ENCODE data around the gene FCRL2.

The FCRL2 gene

GRCh38 chr1:157776971-157777391 is at the start of gene FCRL2:
TSS of gene FCRL2 (minus strand) at chr1:157777132. CDS start at chr1:157777073, 59 bp downstream.
- DNase-seq: no peak

DNA sequence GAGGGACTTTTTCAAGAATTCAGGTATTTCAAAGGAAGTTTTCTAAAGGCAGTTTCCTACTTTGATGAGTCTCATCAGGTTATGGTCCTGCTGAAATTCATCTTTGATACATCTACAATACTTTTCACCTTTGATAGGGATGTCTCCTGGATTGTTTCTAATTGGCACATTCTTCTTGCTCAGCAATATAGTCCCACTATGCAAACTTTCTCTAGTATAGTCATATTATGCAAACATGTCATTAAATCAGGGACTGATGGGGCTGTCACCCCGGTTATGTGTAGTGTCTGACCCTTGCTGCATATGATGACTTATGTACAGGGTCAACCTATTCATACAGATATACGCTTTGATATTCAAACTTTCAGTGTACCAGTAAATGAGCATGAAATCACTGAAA is 43.4 kb upstream of the FCRL2 start:
- no peak for DNase-seq

- no peak for DNase-seq
Measured at GRCh38 chr1:157819896-157820295, 43.0 kb upstream of the FCRL2 start, which contains the start of gene FCRL1. TSS of gene FCRL1 (minus strand) at chr1:157820120. CDS start at chr1:157820037, 83 bp downstream.

GRCh38 chr1:157819215-157819614 is 42.3 kb upstream of the FCRL2 start:
- DNase-seq: no peak

DNA sequence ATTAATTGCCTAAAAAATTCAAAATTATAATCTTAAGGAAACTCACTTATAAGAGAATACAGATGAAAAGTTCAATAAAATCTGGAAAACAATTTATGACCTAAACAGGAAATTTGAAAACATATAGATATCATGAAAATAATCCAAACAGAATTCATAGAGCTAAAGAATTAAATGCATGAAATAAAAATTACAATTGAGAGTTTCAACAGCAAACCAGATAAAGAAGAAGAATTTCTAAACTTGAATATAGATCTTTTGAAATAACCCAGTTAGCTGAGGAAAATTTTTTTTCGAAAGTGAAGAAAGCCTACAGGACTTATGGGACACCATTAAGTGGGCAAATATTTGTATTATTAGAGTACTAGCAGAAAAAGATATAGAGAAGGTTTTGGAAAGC is 36.3 kb upstream of the FCRL2 start:
- no peak for DNase-seq

- DNase-seq: no peak
Measured at GRCh38 chr1:157806431-157807149, 29.7 kb upstream of the FCRL2 start.

DNA sequence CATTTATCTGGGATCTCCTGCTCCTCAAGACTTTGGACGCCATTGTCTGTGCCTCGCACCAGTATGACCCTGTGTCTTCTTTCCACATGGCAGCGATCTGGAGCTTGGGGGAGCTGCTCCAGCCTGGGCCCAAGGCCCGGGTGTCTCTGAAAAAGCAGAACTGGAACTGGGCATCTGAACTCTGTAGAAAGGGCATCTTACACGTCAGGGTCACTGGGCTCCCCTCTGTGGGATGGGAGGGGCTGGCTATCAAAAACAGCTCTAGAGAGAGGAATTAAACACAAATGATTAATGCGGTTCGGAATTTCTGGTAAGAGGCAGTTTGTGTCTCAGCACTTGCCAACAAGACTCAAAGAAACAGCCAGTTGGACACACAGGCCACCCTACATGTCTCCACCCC is 26.9 kb upstream of the FCRL2 start:
- DNase-seq: no peak

DNA sequence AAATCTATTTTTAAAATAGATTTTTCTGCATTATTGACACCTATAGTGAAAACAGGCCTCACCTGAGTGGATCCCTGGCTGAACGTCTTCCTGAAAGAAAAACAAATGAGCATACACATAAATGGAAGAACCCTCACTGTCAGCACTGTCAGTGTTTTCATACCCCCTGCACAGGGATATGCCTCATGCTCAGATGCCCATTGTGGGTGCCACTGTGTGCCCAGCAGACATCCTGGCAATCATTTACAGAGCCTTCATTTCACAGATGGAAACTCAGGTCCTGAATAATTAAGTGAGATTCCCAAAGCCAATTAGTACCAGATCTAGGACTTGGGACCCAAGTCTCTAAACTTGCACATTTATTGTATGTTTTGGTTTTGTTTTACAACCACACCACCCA is 23.1 kb upstream of the FCRL2 start:
- no peak for DNase-seq

DNA sequence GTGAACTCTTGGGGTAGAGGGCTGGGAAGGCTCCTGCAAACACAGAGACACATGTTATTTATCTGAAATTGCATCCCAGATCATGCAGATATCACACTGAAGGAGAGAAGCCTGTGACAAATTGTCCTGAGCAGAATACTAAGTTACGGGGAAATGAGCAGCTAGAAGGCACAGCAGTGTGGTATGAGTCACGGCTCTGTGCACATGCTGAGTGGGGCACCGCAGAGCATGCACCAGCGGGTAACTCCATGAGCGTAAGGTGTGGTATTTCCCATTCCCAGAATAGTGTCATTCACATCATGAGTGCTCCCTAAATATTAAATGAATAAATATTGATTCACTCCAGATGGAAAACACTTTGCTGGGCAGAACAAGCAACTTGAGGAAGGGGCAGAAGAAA is 21.3 kb upstream of the FCRL2 start:
- DNase-seq: no peak

- DNase-seq: no peak
Measured at GRCh38 chr1:157785248-157785647, 8.3 kb upstream of the FCRL2 start.

- DNase-seq: no peak
Measured at GRCh38 chr1:157784801-157785200, 7.9 kb upstream of the FCRL2 start.

- DNase-seq: no peak
Measured at GRCh38 chr1:157782931-157783330, 6.0 kb upstream of the FCRL2 start.

DNA sequence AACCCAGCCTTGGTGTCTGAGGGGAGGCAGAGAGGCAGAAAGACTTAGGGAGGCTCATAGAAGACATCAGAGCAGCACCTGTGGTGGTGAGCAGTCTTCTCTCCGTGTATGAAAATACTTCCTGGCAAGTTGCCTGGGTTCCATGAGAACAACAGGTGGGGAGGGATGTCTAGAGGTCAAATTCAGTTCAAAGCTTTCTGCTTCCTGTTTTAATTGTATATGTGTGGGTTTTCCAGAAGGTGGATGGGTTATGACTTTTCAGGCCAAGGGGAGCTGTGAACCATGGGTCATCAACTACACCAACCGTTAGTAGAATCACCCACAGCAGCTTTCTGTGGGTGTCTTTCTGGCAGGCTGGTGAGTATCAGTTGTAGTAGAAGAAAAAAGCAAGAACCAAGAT is 4.1 kb upstream of the FCRL2 start:
- no peak for DNase-seq

DNA sequence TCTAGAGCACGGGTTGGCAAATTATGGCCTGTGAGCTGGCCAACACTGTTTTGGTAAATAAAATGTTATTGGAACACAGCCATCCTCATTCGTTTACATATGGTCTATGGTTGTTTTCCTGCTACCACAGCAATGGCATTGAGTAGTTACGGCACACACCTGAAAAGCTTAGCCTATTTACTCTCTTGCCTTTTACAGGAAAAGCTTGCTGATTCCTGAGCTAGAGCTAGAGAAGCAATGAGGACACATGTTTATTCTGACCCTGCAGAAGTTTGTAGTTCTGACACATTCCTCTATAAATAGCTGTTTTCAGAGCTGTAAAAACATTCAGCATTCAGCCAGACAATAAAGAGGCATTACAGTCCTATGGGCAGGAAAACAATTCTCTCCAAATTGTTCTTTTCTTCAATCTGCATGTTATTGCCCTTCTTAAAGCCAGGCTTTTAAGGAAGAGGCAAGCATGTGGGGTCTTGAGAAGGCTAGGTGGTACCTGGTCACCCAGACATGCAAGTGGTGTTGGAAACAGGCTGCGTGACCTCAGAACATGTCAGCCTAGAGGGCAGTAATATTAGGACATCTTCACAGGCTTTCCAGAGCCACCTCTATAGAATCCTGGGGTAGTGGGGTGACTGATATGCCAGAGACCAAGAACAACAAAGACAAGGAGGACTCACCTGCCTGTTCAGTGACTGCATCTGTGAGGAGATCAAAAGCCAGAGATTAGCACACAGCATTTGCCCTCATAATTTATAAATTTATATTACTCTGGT is 1.6 kb downstream of the FCRL2 start:
- no peak for DNase-seq

DNA sequence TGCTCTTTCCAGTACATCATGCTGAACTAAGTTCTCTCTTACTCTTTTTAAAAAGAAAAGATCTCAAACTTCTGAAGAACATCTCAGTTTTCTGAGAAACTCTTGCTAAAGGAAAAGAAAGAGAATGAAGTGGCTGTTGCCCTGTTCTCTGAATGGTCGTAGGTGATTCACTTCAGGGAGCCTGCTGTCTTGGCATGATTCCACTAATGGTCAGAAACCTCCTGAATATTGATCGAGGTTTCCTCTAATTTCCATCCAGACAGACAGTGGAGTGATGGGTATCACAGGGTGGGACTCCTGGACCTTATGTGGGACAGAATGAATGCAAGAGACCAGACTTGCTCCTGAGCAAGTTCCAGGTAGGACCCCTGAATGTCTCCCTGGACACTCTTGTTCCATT is 2.5 kb downstream of the FCRL2 start:
- DNase-seq: no peak

DNA sequence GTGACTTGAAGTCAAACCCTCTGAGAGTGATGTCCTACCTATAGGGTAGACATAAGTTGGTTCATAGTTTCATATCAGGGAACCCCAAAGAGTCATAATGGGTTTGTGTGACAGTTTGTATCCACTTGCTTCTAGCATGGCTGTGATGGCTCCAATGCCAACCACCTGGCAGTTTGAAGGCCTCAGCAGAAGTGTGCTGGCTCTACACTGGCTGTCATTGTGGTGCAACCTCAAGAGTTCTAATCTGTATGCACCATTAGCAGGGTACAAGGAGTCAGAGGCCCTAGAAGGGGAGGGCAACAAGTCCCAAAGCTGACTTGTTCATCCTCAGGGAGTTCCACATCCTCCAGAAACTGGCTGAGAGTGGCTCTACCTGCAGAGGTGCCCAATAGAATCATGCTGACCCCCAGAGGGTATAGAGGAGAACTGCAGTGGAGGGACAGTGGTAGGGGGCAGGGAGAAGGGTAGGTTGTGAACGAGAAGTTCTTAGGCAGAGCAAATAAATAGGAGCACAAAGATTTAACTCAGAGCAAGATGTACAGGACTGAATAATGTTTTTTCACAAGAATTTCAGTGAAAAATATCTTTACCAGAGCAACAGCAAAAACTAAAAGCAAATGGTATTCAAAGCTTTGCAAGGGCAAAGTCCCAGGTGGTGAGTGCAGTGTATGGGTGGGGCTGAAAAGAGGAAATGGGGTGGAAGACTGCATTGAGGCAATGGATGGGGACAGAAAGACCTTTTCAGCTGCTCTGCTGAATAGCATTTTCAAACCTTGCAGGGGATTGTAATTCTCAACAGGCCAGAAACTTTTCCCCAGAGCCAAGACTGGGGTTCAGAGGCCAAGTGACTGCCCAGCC is 3.2 kb downstream of the FCRL2 start:
- no peak for DNase-seq

DNA sequence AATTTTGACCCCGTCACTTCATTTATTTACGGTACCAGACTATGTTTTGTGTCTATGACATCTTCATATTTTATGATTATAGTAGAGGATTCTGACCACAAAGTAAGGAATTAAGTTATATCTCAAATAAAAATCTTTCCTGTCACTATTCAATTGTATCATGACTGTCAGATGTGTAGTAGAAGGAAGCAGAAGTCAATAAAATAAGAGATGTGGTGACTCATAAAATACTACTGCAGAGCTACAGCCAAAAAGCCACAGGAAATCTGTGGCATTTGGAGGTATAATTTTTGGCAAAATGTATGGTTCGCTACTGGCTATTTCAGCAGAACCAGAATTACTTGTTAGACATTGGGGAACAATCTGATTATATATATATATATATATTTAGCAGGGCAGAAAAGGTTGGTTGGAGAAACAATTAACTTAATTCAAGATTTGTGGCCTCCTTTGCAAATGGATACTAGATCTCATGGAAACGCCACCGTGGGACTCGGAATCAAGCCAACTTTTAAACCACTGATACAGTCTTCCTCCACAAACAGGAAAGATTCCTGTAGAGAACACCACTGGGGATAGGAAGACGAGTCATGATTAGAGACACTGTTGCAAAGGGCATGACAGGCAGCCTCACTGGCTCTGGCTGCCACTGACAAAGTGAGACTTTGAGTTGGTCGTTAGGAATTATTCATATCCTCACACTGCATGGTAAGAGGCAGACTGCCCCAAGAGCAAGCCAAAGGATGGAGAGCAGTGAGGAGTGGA is 5.1 kb downstream of the FCRL2 start:
- no peak for DNase-seq

- no peak for DNase-seq
Measured at GRCh38 chr1:157770442-157771043, 6.4 kb downstream of the FCRL2 start.

GRCh38 chr1:157766792-157767191 is 10.1 kb downstream of the FCRL2 start:
- DNase-seq: no peak

DNA sequence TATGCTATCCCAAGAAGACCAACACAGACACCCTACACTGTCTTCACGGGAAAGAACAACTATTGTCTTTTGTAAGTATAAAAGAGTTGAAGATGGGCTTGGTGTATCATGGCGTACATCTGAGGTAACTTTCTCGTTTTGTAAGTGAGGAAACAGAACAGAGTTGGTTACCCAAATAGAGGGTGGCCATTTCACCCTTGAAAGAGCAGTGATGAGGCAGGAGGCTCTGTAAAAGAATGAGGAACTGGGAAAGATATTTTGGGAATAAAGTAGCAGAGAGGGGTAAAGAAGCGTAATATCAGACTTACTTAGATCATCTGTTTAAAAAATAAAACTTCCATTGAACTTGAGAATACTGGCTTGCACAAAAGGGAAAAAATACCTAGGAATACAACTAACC is 18.9 kb downstream of the FCRL2 start:
- no peak for DNase-seq

- DNase-seq: no peak
Measured at GRCh38 chr1:157753611-157754010, 23.3 kb downstream of the FCRL2 start.

DNA sequence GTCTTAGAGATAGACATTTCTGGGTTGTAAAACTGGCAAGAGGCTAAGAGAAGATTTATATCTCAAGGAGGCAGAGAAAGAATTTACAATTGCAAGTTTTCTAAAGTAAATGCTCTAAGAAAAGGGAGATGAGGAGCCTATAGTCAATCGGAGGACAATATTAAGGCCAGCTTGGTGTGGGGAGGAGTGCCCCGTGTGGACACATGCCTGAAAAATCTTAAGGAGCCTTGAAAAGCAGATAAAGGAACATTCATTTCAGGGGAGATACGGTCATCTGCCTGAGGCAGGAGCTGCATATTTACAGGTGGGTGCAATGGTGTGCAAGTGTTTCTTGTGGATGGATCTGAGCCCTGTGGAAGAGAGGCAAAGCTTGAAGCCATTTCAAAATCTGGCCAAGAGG is 25.6 kb downstream of the FCRL2 start:
- DNase-seq: no peak

Measured in NCI-H774 (cell line).